ENCODE measurements around the gene PEAK3.

- TF ChIP-seq TEAD1 (CRISPR knock-in tag; IDR thresholded peaks at IDR 0.05): no peak
- no peak for TF ChIP-seq NR2F6 (CRISPR knock-in tag; IDR thresholded peaks at IDR 0.05)
- no peak for TF ChIP-seq NBN (IDR thresholded peaks at IDR 0.05; ENCODE audit: low read depth)
- TF ChIP-seq CTCF (IDR thresholded peaks at IDR 0.05 in 2 of 3, conservative IDR thresholded peaks at IDR 0.05 in 1 of 3; ENCODE audit: insufficient read depth in 2 of 3, low read depth in 1 of 3, low read length in 3 of 3): no peak
- TF ChIP-seq ZNF431 (CRISPR knock-in tag; IDR thresholded peaks at IDR 0.05): no peak
- TF ChIP-seq NFRKB (IDR thresholded peaks at IDR 0.05; ENCODE audit: low read depth): no peak
- no peak for TF ChIP-seq TEAD4 (IDR thresholded peaks at IDR 0.05; ENCODE audit: low read length)
- TF ChIP-seq TEAD4 (CRISPR knock-in tag; IDR thresholded peaks at IDR 0.05; ENCODE audit: borderline replicate concordance): no peak
- no peak for TF ChIP-seq EZH2 (IDR thresholded peaks at IDR 0.05; ENCODE audit: borderline replicate concordance, low read depth, low read length)
- TF ChIP-seq SRSF9 (IDR thresholded peaks at IDR 0.05; ENCODE audit: borderline replicate concordance, low read depth, low read length): no peak
- no peak for TF ChIP-seq MYNN (IDR thresholded peaks at IDR 0.05)
- TF ChIP-seq MYNN (CRISPR knock-in tag; IDR thresholded peaks at IDR 0.05): no peak
- TF ChIP-seq TCF7L2 (IDR thresholded peaks at IDR 0.05; ENCODE audit: low read depth, low read length): no peak
- no peak for TF ChIP-seq GATAD2A (IDR thresholded peaks at IDR 0.05)
- no peak for TF ChIP-seq DIDO1 (tag; IDR thresholded peaks at IDR 0.05; ENCODE audit: low read depth)
These were observed 10.5 kb downstream of the PEAK3 start for GRCh38 chr19:2271234-2272103.
